Type B pancreatic cell (in vitro differentiated cells): ENCODE measurements around the gene CATSPER1. TPM values are rescaled to one million over a fixed set of nuclear protein-coding genes. Genes with fewer than 3 reads are reported as not detected.

Experiments
- DNase-seq: peaks from one replicate; pipeline ENCODE4 v3.0.0; 2021; ENCODE audit warnings: mixed read lengths; ENCODE audit not compliant: unreplicated experiment; ENCODE audit errors: extremely low spot score
- H3K27ac Mint-ChIP-seq: 2 replicates; pipeline ENCODE4 v1.8.0; 2021; ENCODE audit warnings: mild to moderate bottlenecking, mixed read lengths
- H3K27me3 Mint-ChIP-seq: 2 replicates; pipeline ENCODE4 v1.8.0; 2021; ENCODE audit warnings: mixed read lengths
- H3K36me3 Mint-ChIP-seq: 2 replicates; pipeline ENCODE4 v1.8.0; 2021; ENCODE audit warnings: mixed read lengths
- H3K4me1 Mint-ChIP-seq: one replicate; pipeline ENCODE4 v1.8.0; 2021; ENCODE audit warnings: mixed read lengths; ENCODE audit not compliant: unreplicated experiment
- H3K4me3 Mint-ChIP-seq: 2 replicates; pipeline ENCODE4 v1.8.0; 2021; ENCODE audit warnings: mild to moderate bottlenecking, mixed read lengths
- H3K9me3 Mint-ChIP-seq: 2 replicates; pipeline ENCODE4 v1.8.0; 2021; ENCODE audit warnings: mixed read lengths
- total RNA-seq: library from RNA; stranded (reverse); gene quantifications from 2 replicates; pipeline ENCODE4 v1.2.1, GENCODE V29; 2021; ENCODE audit warnings: low replicate concordance
- TF ChIP-seq, protein P1 (sequence below): fragments of 200-600 bp; sonication (generic); conservative IDR thresholded peaks from 2 replicates; pipeline ENCODE4 v1.5.0; 2021; ENCODE audit warnings: antibody characterized with exemption, mild to moderate bottlenecking

The CATSPER1 gene
- total RNA-seq, 1 donor from 2014 or later: not detected

GRCh38 chr11:66070604-66071380, 44.5 kb upstream of the CATSPER1 start:
- Mint-ChIP-seq H3K36me3 (peaks cover 30% of the 10 kb centered on the region), H3K4me3 (peak overlapping the region; percentile 96), H3K27me3 (no peaks in the 10 kb centered on the region), H3K9me3 (no peaks in the 10 kb centered on the region), H3K27ac (peak overlapping the region; percentile 88), H3K4me1 (peaks cover 37% of the 10 kb centered on the region)
- TF ChIP-seq, protein P1, sequence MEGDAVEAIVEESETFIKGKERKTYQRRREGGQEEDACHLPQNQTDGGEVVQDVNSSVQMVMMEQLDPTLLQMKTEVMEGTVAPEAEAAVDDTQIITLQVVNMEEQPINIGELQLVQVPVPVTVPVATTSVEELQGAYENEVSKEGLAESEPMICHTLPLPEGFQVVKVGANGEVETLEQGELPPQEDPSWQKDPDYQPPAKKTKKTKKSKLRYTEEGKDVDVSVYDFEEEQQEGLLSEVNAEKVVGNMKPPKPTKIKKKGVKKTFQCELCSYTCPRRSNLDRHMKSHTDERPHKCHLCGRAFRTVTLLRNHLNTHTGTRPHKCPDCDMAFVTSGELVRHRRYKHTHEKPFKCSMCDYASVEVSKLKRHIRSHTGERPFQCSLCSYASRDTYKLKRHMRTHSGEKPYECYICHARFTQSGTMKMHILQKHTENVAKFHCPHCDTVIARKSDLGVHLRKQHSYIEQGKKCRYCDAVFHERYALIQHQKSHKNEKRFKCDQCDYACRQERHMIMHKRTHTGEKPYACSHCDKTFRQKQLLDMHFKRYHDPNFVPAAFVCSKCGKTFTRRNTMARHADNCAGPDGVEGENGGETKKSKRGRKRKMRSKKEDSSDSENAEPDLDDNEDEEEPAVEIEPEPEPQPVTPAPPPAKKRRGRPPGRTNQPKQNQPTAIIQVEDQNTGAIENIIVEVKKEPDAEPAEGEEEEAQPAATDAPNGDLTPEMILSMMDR: no peak
- DNase-seq: no peak

DNA sequence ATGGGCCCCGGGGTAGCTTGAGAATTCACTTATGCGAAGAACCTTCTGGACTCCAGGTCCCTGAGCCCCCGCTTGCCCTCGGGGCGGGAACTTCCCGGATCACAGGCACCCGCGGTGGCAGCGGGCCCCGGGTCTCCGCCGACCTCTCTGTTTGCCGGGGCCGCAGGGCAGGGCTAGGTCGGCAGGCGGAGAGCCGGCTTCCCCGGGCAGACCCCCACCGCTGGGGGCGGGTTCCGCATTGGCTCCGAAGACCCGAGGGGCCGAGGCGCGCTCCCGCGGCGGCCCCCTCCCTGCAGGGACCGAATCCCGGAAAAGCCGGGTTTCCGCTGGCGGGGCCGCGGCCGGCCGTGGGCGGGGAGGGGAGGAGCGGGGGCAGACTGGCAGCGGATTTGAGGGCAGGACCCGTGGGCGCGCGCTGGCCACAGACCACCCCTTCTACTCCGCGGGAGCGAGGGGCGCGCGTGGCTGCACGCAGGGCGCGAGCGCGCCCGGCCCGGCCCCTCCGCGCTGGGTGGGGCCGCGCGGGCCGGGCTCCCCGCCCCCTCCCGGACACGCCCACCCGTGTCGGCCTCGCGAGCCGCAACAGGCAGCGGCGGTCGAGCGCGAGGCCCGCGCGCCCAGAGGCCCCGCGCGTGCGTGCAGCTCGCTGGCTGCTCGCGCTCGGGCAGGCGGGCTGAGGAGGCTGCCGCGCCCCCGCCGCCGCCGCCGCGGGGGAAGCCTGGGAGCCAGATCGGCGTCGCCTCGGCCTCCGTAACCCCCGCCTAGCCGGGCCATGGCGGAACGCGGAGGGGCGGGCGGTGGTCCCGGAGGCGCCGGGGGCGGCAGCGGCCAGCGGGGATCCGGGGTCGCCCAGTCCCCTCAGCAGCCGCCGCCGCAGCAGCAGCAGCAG, 43.7 kb upstream of the CATSPER1 start, which contains the start of gene PACS1:
PACS1 (plus strand) TSS at position 558 of the 889 bp plus-strand sequence; CDS start at position 773, 215 bp downstream.
- H3K4me1 Mint-ChIP-seq: peaks cover 36% of the 10 kb centered on the region
- no peaks in the 10 kb centered on the region for H3K9me3 Mint-ChIP-seq
- H3K27ac Mint-ChIP-seq: peak within 1 kb of the TSS; percentile 97
- no peak for DNase-seq
- H3K27me3 Mint-ChIP-seq: no peaks in the 10 kb centered on the region
- peak within 1 kb of the TSS; percentile 96 for H3K4me3 Mint-ChIP-seq
- H3K36me3 Mint-ChIP-seq: peaks cover 34% of the 10 kb centered on the region
- TF ChIP-seq, protein P1: peak; percentile 24

DNA sequence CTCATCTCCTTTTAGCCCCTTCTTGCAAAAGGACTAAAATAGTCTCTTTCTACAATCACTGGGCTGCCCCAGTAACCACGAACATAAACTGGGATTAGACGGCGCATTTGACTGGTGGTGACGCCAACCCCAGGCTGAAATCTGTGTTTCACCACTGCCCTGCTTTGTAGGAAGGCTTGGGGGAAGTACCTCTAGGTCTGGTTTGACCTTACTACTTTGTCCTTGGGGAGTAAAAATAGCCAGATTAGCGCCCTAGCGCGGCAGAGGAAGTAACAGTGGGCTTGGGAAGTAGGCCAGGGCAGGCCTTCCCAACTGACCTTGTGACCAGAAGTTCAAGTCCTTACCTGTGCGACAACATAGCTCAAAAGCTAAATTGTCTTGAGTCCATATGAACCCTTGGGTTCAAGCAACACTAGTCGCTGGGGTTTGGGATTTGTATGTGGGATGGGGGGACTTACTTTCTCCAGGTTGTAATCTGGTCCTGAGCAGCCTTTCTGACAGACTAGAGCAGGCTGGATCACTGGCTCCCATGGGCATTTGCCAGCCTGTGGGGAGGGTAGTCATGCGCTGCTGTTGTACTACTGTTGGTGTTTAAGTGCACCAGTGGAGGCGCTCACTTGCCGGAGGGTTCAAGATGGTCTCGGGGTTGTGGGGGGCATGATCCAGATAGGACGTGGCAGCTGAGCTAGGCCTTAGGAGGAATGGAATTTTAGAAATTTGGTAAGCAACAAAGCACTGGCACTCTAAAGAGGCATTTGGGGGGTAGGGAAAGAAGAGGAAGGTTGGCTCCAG, 42.8 kb upstream of the CATSPER1 start:
- TF ChIP-seq, protein P1: no peak
- peak overlapping the region; percentile 94 for H3K4me3 Mint-ChIP-seq
- H3K27me3 Mint-ChIP-seq: no peaks in the 10 kb centered on the region
- H3K36me3 Mint-ChIP-seq: peaks cover 37% of the 10 kb centered on the region
- peak overlapping the region; percentile 97 for H3K27ac Mint-ChIP-seq
- no peak for DNase-seq
- no peaks in the 10 kb centered on the region for H3K9me3 Mint-ChIP-seq
- peaks cover 36% of the 10 kb centered on the region for H3K4me1 Mint-ChIP-seq

GRCh38 chr11:66068154-66068821, 42.0 kb upstream of the CATSPER1 start:
- Mint-ChIP-seq H3K4me1 (peaks cover 36% of the 10 kb centered on the region), H3K27me3 (no peaks in the 10 kb centered on the region), H3K9me3 (no peaks in the 10 kb centered on the region), H3K36me3 (peaks cover 44% of the 10 kb centered on the region), H3K4me3 (peak overlapping the region; percentile 94), H3K27ac (peak overlapping the region; percentile 97)
- DNase-seq: peak; percentile 84
- TF ChIP-seq, protein P1: peak; percentile 93
